HG02973 (cell line): Measurements from ENCODE around the gene RBM33.
A peak's percentile ranks its signal among the peaks of the same experiment; 100 is the strongest.
"Not testable (repeated sequence)": the region's sequence is repeated elsewhere in the genome, so short reads cannot be mapped to it uniquely, and the experiment has no call there.

ENCODE experiments used
- ATAC-seq: cut with Tn5 transposase; IDR thresholded peaks from one replicate; pipeline ENCODE4 v1.9.1; 2021; ENCODE audit warnings: moderate library complexity; ENCODE audit not compliant: unreplicated experiment

Gene RBM33

DNA sequence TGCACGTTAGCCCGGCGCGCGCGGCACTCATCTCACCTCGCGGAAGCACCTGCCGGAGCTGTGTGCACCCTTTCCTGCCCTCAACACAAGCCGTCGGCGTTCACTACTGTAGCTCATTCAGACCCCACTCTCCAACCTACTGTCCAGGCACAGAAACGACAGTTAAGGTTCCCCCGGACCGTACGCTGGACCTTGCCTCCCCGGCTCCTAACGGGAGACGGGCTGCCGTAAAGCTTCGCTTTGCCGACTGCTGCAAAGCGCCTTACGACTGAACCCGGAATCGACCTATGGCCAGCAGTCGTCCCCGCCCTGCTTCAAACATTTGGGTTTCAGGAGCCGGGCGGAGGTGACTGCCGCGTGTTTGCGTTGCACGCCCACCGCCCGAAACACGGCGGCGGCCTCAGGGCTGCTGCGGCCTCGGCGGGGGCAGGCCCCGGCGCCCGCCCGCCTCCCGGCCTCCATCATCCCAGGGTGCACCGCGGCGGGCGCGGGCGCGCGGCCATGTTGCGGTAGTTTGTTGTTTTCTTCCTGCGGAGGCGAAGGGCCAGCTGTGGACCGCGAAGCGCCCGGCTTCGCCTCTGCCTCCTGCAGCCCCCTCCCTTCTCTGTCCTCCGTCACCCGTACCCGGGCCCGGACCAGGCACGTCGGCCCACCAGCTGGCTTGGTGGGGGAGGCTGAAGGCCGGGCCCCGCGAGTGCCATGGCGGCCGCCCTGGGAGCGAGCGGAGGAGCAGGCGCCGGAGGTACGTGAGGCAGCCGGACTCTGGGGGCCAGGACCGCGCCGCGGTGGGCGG lies at the start of gene RBM33:
Gene RBM33, plus strand, starts transcription at position 484 of the 793 bp plus-strand sequence. Its CDS starts 216 bp downstream, at position 700.
- peak; percentile 63 for ATAC-seq

- no peak for ATAC-seq
Measured at GRCh38 chr7:155594961-155595366, 49.5 kb upstream of the RBM33 start.

- ATAC-seq, result no peak
Measured at GRCh38 chr7:155597753-155598140, 46.7 kb upstream of the RBM33 start.

- no peak for ATAC-seq
Measured at GRCh38 chr7:155598810-155599210, 45.7 kb upstream of the RBM33 start.

DNA sequence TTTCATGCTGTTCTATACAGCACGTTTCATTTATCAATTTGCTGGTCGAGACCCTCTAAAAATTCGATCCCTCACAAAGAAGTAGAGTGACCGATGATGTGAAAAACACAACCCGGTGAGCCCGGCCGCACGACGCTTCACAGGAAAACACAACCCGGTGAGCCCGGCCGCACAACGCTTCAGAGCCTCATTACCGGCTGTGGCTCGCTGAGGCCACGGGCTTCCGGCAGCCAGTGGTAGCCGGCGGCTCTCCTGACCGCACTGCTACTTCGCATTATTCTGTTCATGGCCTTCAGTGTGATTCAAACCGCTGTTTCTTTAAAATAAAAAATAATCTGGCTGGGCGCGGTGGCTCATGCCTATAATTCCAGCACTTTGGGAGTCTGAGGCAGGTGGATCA lies 42.3 kb upstream of the RBM33 start:
- no peak for ATAC-seq

GRCh38 chr7:155602750-155603149 lies 41.7 kb upstream of the RBM33 start:
- no peak for ATAC-seq

GRCh38 chr7:155603205-155603857 lies 41.1 kb upstream of the RBM33 start:
- ATAC-seq, result no peak

DNA sequence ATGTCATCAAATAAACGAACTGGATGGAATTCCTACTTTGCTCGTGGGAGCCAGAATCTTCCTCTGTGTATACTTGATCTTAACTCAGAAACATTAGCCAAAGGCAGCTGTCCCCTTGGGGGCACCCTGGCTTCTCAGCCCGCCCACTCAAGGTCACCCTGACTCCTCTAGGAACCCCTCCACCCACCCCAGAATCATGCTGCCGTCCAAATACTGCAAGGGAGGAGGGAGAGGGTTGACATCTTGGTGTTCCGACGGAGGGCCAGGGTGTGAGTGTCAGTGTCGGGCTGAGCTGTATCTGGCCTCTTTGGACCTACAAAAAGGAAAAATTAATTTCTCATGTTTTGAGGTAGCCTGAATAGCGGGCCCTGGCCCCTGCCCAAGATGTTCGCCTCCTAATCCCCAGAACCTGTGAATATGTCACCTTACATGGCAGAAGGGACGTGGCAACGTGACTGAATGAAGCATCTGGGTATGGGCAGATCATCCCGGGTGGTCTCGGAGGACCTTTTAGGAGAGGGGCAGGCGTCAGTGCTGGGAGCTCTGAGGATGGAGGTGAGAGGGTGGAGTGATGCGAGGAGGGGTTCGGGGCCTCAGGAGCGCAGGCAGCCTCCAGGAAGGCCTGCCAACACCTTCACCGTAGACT lies 40.5 kb upstream of the RBM33 start:
- no peak for ATAC-seq

- no peak for ATAC-seq
Measured at GRCh38 chr7:155604504-155604997, 39.9 kb upstream of the RBM33 start.

DNA sequence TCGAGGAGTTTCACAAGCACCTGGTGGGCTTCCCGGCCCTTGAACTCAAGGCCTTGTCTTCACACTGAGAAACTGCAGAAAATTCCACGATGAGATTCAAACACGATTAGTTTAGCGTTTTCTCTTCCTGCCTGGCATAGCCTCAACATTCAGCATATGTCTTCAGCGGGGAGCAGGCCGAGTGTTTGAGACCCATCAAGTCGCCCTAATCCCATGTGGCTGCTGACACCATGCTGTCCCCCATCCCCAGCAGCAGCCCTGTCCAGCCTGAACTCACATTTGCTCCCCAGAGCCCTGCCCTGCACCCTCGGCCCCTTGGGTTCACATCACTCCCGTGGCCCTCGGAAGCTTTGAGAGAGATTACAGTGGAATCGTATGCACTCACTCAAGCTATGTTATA lies 35.3 kb upstream of the RBM33 start:
- no peak for ATAC-seq

DNA sequence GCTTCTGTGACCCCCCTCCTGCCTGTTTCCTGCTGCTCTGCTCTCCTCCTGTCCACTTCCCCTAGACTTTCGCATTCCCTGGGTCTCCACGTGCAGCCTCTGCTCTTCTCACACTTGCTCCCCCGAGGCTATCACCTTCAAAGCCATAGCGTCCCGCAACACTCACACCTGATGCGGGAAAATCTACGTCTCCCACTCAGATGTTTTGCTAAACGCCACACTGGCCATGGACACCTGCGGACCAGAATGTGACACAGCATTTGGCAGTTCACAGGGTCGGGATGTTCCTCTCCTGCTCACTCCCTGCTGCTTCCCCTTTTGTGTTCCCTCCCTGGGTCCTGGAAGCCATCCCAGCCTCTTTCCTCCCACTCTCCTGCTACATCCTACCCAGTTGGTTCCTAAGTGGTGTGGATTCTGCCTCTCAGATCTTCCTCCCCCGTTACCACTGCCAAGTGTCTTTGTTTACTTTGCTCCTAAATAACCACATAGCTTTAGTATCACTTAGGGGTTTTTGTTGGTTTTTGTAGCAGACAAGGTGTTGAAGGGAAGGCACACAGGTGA lies 33.7 kb upstream of the RBM33 start:
- ATAC-seq, result no peak

- no peak for ATAC-seq
Measured at GRCh38 chr7:155611808-155612447, 32.5 kb upstream of the RBM33 start.

GRCh38 chr7:155612658-155613057 lies 31.8 kb upstream of the RBM33 start:
- ATAC-seq, result no peak

- not testable (repeated sequence) for ATAC-seq
Measured at GRCh38 chr7:155615085-155615484, 29.4 kb upstream of the RBM33 start.

GRCh38 chr7:155618708-155619633 lies 25.5 kb upstream of the RBM33 start:
- no peak for ATAC-seq

DNA sequence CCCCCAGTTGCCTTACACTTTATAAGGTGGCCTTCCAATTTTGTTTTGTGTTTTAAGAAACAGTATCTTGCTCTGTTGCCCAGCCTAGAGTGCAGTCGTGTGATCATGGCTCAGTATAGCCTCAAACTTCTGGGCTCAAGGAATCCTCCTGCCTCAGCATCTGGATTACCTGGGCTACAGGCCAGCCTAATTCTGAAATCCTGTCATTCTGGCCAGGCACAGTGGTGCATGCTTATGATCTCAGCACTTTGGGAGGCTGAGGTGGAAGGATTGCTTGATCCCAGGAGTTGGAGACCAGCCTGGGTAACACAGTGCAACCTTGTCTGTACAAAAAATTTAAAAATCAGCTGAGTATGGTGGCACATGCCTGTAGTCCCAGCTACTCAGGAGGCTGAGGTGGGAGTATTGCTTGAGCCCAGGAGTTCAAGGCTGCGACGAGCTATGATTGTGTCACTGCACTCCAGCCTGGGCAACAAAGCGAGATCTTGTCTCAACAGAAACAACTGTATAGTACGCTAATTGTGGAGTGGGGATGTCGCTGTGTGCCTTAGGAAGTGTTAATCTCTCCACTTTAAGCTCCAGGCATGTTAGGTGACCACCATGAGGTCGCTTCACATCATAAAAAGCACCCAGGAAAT lies 24.7 kb upstream of the RBM33 start:
- no peak for ATAC-seq

GRCh38 chr7:155620497-155620896 lies 24.0 kb upstream of the RBM33 start:
- no peak for ATAC-seq

DNA sequence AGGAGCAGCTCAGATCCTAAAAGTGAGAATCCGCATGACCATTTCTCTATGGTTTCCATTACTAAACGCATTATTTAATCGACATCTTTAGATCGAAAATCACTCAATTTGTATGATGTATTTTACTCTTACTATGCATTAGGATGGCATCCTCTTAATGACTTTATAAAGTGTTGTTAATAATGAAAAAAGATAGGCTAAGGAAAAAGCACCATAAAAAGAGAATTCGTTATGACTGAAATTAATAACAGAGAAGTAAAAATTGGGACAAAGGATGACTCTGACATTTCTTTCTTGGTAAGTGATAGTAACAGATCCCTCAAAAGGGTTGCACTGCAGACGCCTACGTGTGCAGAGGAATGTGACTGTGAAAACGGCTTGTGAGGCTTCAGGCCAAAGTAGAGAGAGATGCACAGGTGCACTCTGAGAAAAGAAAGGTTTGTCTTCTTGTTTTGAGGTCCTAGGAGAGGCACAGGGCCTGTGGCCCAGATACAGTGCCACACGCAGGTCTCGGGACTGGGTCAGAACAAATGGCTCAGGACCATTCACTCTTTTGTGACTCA lies 23.0 kb upstream of the RBM33 start:
- no peak for ATAC-seq

DNA sequence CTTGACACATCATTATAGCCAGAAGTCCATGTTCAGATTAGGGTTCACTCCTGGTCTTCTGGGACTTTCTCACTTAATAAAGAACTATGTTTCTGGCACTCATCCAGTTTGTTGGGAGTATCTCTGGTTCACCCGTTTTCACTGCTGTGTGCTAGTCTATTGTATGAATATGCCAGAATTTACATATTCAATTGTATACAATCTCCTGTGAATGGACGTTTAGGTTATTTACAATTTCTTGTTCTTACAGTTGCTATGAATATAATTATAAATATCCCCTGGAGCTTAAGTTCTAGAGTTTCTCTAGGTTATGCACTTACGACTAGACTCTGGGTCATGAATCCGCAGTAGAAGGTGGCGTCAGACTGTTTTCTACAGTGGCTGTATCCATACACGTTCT lies 20.0 kb upstream of the RBM33 start:
- no peak for ATAC-seq
